ENCODE data around the gene ASB5.
"Not testable (repeated sequence)": the region's sequence is repeated elsewhere in the genome, so short reads cannot be mapped to it uniquely, and the experiment has no call there.

The ASB5 gene

GRCh38 chr4:176223561-176223960 lies 45.5 kb downstream of the ASB5 start:
- Histone ChIP-seq H3K27me3 (replicated peaks; ENCODE audit: control insufficient read depth, insufficient read depth, low read length) (no peaks in the 10 kb centered on the region), H3K36me3 (ENCODE audit: control insufficient read depth, insufficient read depth, low read length) (no peaks in the 10 kb centered on the region), H3K4me3 (replicated peaks; ENCODE audit: low read depth, low read length) (no peak overlapping the region)
- TF ChIP-seq CTCF (IDR thresholded peaks at IDR 0.05; ENCODE audit: insufficient read depth, low read length, poor library complexity, severe bottlenecking): no peak
- no peak for DNase-seq (ENCODE audit: extremely low read depth, insufficient read length)

DNA sequence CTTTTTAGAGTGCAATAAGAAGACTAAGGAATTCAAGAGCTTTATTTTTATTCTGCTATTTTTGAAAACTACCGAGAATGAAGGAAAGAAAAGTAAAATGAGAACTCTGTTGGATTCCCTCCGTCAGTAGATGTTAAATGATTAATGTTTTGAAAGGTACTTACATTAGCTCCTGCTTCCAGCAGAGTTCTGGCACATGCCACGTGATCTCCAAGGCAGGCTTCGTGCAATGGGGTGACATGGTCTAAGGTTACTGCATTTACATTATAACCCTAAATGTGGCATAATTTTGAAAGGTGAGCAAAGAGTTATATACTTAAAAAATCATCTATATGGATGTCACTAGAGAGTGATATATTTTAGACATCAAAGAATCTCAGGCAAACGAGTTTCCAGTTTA lies 46.9 kb downstream of the ASB5 start:
- no peaks in the 10 kb centered on the region for H3K36me3 ChIP-seq (ENCODE audit: control insufficient read depth, insufficient read depth, low read length)
- TF ChIP-seq CTCF (IDR thresholded peaks at IDR 0.05; ENCODE audit: insufficient read depth, low read length, poor library complexity, severe bottlenecking): no peak

DNA sequence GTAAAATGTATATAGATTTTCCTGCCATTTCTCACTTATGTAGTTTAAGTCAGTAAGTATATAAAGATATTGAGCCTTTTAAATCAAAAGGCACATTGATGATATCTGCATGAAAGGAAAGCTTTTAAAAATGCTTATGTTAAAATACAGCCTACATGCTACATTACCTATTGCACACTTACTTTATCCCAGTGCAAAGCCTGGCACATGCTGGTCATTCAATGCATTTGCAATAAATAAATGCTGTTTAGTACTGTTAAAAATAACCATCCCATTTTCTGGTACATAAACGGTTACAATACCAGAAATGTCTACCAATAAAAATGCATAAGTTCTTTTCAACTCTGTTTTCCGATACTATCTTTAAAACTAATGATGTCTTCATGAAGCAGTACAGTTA lies 51.5 kb downstream of the ASB5 start:
- Histone ChIP-seq H3K4me3 (replicated peaks; ENCODE audit: low read depth, low read length) (no peak overlapping the region), H3K27me3 (replicated peaks; ENCODE audit: control insufficient read depth, insufficient read depth, low read length) (no peaks in the 10 kb centered on the region), H3K36me3 (ENCODE audit: control insufficient read depth, insufficient read depth, low read length) (no peaks in the 10 kb centered on the region)
- no peak for TF ChIP-seq CTCF (IDR thresholded peaks at IDR 0.05; ENCODE audit: insufficient read depth, low read length, poor library complexity, severe bottlenecking)
- no peak for DNase-seq (ENCODE audit: extremely low read depth, insufficient read length)

More for the DNA sequence above, 46.9 kb downstream of the ASB5 start:
- H3K27me3 ChIP-seq (replicated peaks; ENCODE audit: control insufficient read depth, insufficient read depth, low read length): no peaks in the 10 kb centered on the region
- no peak overlapping the region for H3K4me3 ChIP-seq (replicated peaks; ENCODE audit: low read depth, low read length)
- DNase-seq (ENCODE audit: extremely low read depth, insufficient read length): no peak

GRCh38 chr4:176212351-176212750 lies 56.7 kb downstream of the ASB5 start:
- not testable (repeated sequence) for H3K36me3 ChIP-seq (ENCODE audit: control insufficient read depth, insufficient read depth, low read length); H3K27me3 ChIP-seq (replicated peaks; ENCODE audit: control insufficient read depth, insufficient read depth, low read length); H3K4me3 ChIP-seq (replicated peaks; ENCODE audit: low read depth, low read length); DNase-seq (ENCODE audit: extremely low read depth, insufficient read length)

DNA sequence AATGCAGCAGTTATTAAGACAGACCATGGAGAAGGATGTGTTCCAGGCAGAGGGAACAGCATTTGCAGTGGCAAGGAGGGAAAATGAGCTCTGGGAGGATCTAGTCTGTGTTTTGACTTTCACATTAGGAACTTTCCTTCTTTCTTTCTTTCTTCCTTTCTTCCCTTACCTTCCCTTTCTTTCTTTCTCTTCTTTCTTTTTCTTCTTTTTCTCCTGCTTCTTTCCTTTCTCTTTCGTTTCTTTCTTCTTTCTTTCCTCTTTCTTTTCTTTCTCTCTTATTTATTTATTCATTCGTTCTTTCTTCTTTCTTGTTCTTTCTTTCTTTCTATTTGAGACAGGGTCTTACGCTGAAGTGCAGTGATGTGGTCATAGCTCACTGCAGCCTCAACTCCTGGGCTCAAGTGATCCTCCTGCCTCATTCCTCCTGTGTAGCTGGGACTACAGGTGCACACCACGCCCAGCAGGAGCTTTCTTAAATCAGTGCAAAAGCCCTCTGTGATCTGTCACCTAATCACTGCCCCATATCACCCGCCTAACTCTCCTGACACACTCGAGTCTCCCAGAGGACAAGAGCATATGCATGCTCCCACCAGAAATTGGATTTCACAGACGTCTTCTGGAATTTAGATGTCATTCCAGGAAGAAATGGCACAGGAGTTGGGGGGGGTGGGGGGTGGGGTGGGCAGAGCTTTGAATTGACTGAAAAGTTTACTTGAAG lies 58.3 kb downstream of the ASB5 start:
- H3K27me3 ChIP-seq (replicated peaks; ENCODE audit: control insufficient read depth, insufficient read depth, low read length): no peaks in the 10 kb centered on the region
- no peaks in the 10 kb centered on the region for H3K36me3 ChIP-seq (ENCODE audit: control insufficient read depth, insufficient read depth, low read length)
- H3K4me3 ChIP-seq (replicated peaks; ENCODE audit: low read depth, low read length): no peak overlapping the region
- TF ChIP-seq CTCF (IDR thresholded peaks at IDR 0.05; ENCODE audit: insufficient read depth, low read length, poor library complexity, severe bottlenecking): no peak
- no peak for DNase-seq (ENCODE audit: extremely low read depth, insufficient read length)

GRCh38 chr4:176210101-176210500 lies 58.9 kb downstream of the ASB5 start:
- Histone ChIP-seq H3K36me3 (ENCODE audit: control insufficient read depth, insufficient read depth, low read length) (no peaks in the 10 kb centered on the region), H3K27me3 (replicated peaks; ENCODE audit: control insufficient read depth, insufficient read depth, low read length) (no peaks in the 10 kb centered on the region), H3K4me3 (replicated peaks; ENCODE audit: low read depth, low read length) (no peak overlapping the region)
- no peak for TF ChIP-seq CTCF (IDR thresholded peaks at IDR 0.05; ENCODE audit: insufficient read depth, low read length, poor library complexity, severe bottlenecking)
- no peak for DNase-seq (ENCODE audit: extremely low read depth, insufficient read length)

All from GM06990 (cell line).